ENCODE data around the gene ARHGAP5. TPM values are rescaled to one million over a fixed set of nuclear protein-coding genes. Genes with fewer than 3 reads are reported as not detected.

The ARHGAP5 gene
- total RNA-seq, 1 donor from 2014 or later: 97.9 TPM

GRCh38 chr14:32076278-32077080 is 625 bp upstream of the ARHGAP5 start:
- Histone ChIP-seq H3K36me3 (no peaks in the 10 kb centered on the region), H3K27ac (peak overlapping the region; percentile 95), H3K27me3 (ENCODE audit: low read depth) (no peaks in the 10 kb centered on the region), H3K4me1 (peaks cover 42% of the 10 kb centered on the region), H3K9me3 (no peaks in the 10 kb centered on the region), H3K4me3 (peak overlapping the region; percentile 89)
- intact Hi-C loops (cut with DNase I): no loop called here
- no peak for TF ChIP-seq CTCF (IDR thresholded peaks at IDR 0.05)
- DNase-seq: peak; percentile 97
- peak; percentile 93 to 96 for ATAC-seq

DNA sequence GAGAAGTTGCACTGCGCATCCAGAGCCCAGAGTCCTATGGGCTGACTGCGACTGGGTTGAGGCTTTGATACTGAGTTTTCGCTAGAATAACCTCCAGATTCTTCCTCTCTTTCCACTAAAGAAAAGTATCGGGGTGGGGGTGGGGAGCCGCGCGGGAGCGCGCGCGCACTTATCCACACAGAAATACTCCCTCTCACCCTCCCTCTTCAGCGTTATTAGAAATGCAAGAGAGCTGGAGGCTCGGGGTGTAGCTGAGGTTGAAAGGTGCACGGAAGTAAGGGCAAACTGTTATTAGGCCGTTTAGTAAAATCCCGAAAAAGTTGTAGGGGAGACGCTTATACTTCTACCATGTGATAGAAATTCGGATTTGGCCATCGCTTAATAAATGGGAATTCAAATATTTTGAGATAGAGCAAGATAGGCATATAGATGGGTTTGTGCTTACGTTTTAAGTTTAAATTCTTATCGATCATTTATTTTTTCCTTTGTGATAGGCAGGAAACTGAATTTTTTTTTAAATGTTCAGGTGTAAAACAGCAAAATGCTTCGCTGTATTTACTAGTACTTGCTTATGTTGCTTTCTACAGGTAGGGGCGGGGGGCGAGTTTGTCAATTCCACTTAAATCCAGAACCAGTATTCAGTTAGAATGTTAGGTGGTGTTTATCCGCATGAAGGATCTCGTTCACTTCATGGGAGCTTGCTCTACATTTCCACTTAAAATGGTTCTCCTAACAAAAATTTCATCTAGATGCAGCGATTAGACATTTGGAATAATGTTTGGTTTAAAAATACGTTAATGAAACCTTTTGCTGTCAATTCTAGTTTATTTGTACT is 1.1 kb downstream of the ARHGAP5 start:
- no peaks in the 10 kb centered on the region for H3K9me3 ChIP-seq
- no peaks in the 10 kb centered on the region for H3K27me3 ChIP-seq (ENCODE audit: low read depth)
- intact Hi-C loops (cut with DNase I): no loop called here
- no peak for TF ChIP-seq CTCF (IDR thresholded peaks at IDR 0.05)
- ATAC-seq (peak; percentile 31 to 41), DNase-seq (peak; percentile 50)
- no peaks in the 10 kb centered on the region for H3K36me3 ChIP-seq
- H3K27ac ChIP-seq: peak overlapping the region; percentile 95
- peaks cover 54% of the 10 kb centered on the region for H3K4me1 ChIP-seq
- H3K4me3 ChIP-seq: peak overlapping the region; percentile 89

GRCh38 chr14:32078858-32079216 is 1.7 kb downstream of the ARHGAP5 start:
- Histone ChIP-seq H3K9me3 (no peaks in the 10 kb centered on the region), H3K4me1 (peaks cover 58% of the 10 kb centered on the region), H3K36me3 (no peaks in the 10 kb centered on the region), H3K4me3 (peak overlapping the region; percentile 89), H3K27me3 (ENCODE audit: low read depth) (no peaks in the 10 kb centered on the region), H3K27ac (no peak overlapping the region)
- intact Hi-C loops (cut with DNase I): no loop called here
- no peak for TF ChIP-seq CTCF (IDR thresholded peaks at IDR 0.05)
- ATAC-seq (no peak), DNase-seq (no peak)

DNA sequence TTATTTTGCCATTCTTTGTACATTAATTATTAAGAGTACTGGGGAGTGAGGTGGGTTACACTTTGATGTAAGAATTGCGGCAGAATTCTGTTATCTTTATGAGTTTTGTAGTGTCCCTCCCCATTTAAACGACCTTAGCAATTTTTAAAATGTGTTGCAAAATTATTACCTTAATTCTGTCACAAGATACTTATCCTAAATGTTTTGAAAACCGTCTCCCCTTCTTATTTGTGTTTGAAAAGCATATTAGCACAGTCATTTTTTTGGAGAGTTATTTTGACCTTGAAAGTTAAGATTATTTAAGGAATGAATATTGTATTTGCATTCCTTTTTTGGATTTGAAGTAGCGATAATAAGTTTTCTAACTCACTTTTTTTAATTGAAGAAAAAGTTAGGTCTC is 2.2 kb downstream of the ARHGAP5 start:
- H3K27me3 ChIP-seq (ENCODE audit: low read depth): no peaks in the 10 kb centered on the region
- ATAC-seq (no peak), DNase-seq (no peak)
- intact Hi-C loops (cut with DNase I): no loop called here
- no peak overlapping the region for H3K27ac ChIP-seq
- TF ChIP-seq CTCF (IDR thresholded peaks at IDR 0.05): no peak
- H3K4me1 ChIP-seq: peaks cover 53% of the 10 kb centered on the region
- H3K4me3 ChIP-seq: peak overlapping the region; percentile 89
- H3K36me3 ChIP-seq: no peaks in the 10 kb centered on the region
- no peaks in the 10 kb centered on the region for H3K9me3 ChIP-seq

DNA sequence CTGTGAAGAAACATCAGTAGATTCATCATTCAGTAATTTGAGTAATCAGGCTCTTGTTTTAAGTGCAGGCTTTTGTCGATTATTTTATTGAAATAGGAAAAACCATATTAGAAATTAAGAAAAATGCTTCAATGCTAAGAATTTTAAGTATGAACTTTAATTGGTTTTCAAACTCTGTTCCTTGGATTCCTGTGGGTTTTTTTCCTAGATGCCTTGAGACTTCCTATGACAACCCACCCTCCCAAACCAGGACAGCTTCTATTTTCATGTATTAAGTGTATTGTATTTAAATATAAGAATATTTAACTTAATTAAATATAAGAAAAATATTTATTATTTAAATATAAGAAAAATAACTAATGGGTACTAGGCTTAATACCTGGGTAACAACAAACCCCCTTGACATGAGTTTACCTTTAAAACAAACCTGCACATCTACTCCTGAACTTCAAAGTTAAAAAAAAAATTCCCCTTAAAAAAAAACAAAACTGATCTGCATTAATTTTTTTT is 3.0 kb downstream of the ARHGAP5 start:
- Histone ChIP-seq H3K27me3 (ENCODE audit: low read depth) (no peaks in the 10 kb centered on the region), H3K4me3 (no peak overlapping the region), H3K9me3 (no peaks in the 10 kb centered on the region), H3K36me3 (no peaks in the 10 kb centered on the region), H3K27ac (no peak overlapping the region), H3K4me1 (peaks cover 49% of the 10 kb centered on the region)
- intact Hi-C loops (cut with DNase I): no loop called here
- no peak for TF ChIP-seq CTCF (IDR thresholded peaks at IDR 0.05)
- ATAC-seq (no peak), DNase-seq (no peak)

Data from lower lobe of right lung (tissue), 2 donors.